Muscle of arm (tissue), 12 donors: ENCODE results near the gene RAP1GDS1. TPM values are rescaled to one million over a fixed set of nuclear protein-coding genes. Genes with fewer than 3 reads are reported as not detected.

ENCODE experiments used
- DNase-seq: peaks from one replicate; pipeline ENCODE4 v3.0.0-alpha.2; 2013
- polyA plus RNA-seq, 12 donors: library from polyadenylated mRNA; unstranded; fragments of 120-200 nt; gene quantifications; one replicate each; pipeline ENCODE4 v1.2.1, GENCODE V29; 2013; ENCODE audit not compliant: insufficient read length in 12 of 12

The RAP1GDS1 gene
- polyA plus RNA-seq, 12 donors = 22.6 to 30.3 (median 26.0) TPM; not detected in 1

- no peak for DNase-seq
Observed at GRCh38 chr4:98480535-98480934, 219.4 kb downstream of the RAP1GDS1 start.

GRCh38 chr4:98481167-98481566, 220.0 kb downstream of the RAP1GDS1 start:
- DNase-seq = no peak

GRCh38 chr4:98482503-98482846, 221.3 kb downstream of the RAP1GDS1 start:
- no peak for DNase-seq

- DNase-seq = no peak
Observed at GRCh38 chr4:98482847-98483806, 221.9 kb downstream of the RAP1GDS1 start.

- no peak for DNase-seq
Observed at GRCh38 chr4:98484031-98484430, 222.8 kb downstream of the RAP1GDS1 start.

GRCh38 chr4:98485816-98486345, 224.7 kb downstream of the RAP1GDS1 start:
- no peak for DNase-seq

- no peak for DNase-seq
Observed at GRCh38 chr4:98490251-98490650, 229.1 kb downstream of the RAP1GDS1 start.

GRCh38 chr4:98491899-98492559, 230.8 kb downstream of the RAP1GDS1 start:
- no peak for DNase-seq

- DNase-seq = no peak
Observed at GRCh38 chr4:98493296-98493695, 232.1 kb downstream of the RAP1GDS1 start.

Other genes with a start within 250 kb of the RAP1GDS1 start
- gene STPG2, start 117.9 kb upstream of the RAP1GDS1 start, polyA plus RNA-seq = under 1 TPM in 4 of 12 donors, not detected in 8; 0.11 to 0.32 (median 0.23) TPM